ENCODE results near the gene FHOD1. TPM values are rescaled to one million over a fixed set of nuclear protein-coding genes. Genes with fewer than 3 reads are reported as not detected.

FHOD1 gene
- total and polyA plus RNA-seq, 2 of the 13 experiments (the other 11 are each of a cell fraction or from before 2014, with no cell fraction given): 20.0 to 20.8 TPM

DNA sequence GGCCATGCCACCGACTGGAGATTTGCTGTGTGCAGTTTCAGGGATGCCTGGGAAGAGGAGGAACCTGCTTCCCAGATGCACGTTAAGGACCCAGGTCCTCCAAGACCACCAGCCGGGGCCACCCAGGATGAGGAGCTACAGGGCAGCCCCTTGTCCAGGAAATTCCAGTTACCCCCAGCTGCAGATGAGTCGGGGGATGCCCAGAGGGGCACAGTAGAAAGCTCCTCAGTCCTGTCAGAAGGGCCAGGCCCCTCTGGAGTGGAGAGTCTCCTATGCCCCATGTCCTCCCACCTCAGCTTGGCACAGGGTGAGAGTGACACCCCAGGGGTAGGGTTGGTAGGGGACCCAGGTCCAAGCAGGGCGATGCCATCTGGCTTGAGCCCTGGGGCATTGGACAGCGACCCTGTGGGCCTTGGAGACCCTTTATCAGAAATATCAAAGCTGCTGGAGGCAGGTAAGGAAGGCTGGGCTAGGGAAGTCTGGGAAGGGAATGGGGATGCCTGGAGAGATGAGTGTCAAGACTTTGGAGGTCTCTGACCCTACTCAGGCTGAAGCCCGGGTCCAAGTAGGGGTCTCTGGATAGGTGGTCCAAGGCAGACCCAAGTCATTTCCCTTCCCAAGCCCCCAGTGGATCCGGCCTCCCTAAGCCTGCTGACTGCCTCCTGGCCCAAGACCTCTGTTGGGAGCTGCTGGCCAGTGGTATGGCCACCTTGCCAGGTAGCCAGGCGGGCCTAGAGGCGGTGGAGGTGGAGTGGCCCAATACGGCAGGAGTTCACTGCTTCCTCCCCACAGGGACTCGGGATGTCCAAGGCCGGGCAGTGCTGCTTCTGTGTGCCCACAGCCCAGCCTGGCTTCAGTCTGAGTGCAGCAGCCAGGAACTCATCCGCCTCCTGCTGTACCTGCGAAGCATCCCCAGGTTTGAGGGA lies 33.1 kb upstream of the FHOD1 start:
- Histone ChIP-seq H3K9ac (ENCODE audit: insufficient read depth, low read depth, low read length) (peak overlapping the region; percentile 32; the same call in 1 of the 2 replicates), H3K79me2 (ENCODE audit: insufficient read depth, low read length) (peaks cover 4% of the 10 kb centered on the region), H3K27me3 (ENCODE audit: control insufficient read depth in 1 of 2, insufficient read depth in 2 of 2, low read length in 2 of 2) (no peaks in the 10 kb centered on the region), H3K4me1 (ENCODE audit: insufficient read depth, low read length) (peaks cover 28% of the 10 kb centered on the region), H4K20me1 (ENCODE audit: insufficient read depth, low read length) (no peaks in the 10 kb centered on the region), H3K36me3 (replicated peaks in 1 of 2; ENCODE audit: control insufficient read depth in 1 of 2, insufficient read depth in 2 of 2, low read length in 2 of 2) (peaks cover 3 to 14% of the 10 kb centered on the region in 2 experiments; a peak in 3 of 5 replicates), H3K9me3 (ENCODE audit: low read length) (no peaks in the 10 kb centered on the region), H3K27ac (ENCODE audit: extremely low read length, insufficient read depth, low read length) (no peak overlapping the region), H3K4me2 (ENCODE audit: low read depth, low read length) (peak overlapping the region; percentile 99; the same call in 1 of the 2 replicates), H3K4me3 (replicated peaks in 1 of 3; ENCODE audit: insufficient read depth in 1 of 3, low read depth in 2 of 3, low read length in 3 of 3) (peak overlapping the region in 1 of 3 experiments; percentile 89; a peak in 1 of 6 replicates), H2AFZ (ENCODE audit: low read length) (no peak overlapping the region)
- no TSS peak for BruUV-seq (replicated peaks)
- in situ Hi-C loops (cut with HindIII; ENCODE audit: extremely low pct_ligation_motif_present, low pct_unique_long_range_greater_than_20kb) (no loop called here), intact Hi-C loops (cut with micrococcal nuclease; ENCODE audit: unreplicated experiment) (no loop called here)
- ChIA-PET CTCF (ENCODE audit: low intra/inter-chr PET ratio, low total read pairs) (interaction anchor here (1.2 to 1.8 kb wide), 5 partner anchors 113 to 166 kb away, joined by 3 to 7 read pairs (median 4); partner anchors contain the start of genes TPPP3 and ZDHHC1), POLR2A (interaction anchor here (0.7 kb wide), 1 partner anchor 45 kb away, joined by 3 read pairs; no protein-coding TSS in a partner anchor)
- WGBS (ENCODE audit: low lambda C conversion rate): 87% methylated on average over 11 of the region's 15 CpGs
- ATAC-seq: no peak
- DNase-seq (ENCODE audit: low spot score): no peak
- TF ChIP-seq, protein P1, sequence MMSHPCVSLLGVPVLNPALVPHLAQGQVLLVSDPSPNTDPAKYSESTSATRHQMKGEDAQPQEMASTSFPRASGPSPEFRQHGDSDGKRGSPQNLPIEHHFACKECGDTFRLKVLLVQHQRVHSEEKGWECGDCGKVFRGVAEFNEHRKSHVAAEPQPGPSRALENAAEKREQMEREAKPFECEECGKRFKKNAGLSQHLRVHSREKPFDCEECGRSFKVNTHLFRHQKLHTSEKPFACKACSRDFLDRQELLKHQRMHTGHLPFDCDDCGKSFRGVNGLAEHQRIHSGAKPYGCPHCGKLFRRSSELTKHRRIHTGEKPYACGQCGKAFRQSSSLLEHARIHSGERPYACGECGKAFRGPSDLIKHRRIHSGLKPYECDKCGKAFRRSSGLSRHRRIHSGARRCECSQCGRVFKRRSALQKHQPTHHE (CRISPR knock-in tag; IDR thresholded peaks at IDR 0.05; ENCODE audit: borderline replicate concordance): no peak
- TF ChIP-seq ERF (CRISPR knock-in tag; IDR thresholded peaks at IDR 0.05) (no peak), ZNF605 (CRISPR knock-in tag; IDR thresholded peaks at IDR 0.05) (0 out of 2 replicates have a peak, but pooled peaks have one; percentile 32), JDP2 (CRISPR knock-in tag; IDR thresholded peaks at IDR 0.05; ENCODE audit: borderline replicate concordance) (no peak), HNRNPL (IDR thresholded peaks at IDR 0.05; ENCODE audit: low read depth, low read length) (peak; percentile 57; the same call in 1 of the 2 replicates), AGO2 (optimal IDR thresholded peaks at IDR 0.05; ENCODE audit: low read depth, low read length) (peak; percentile 12), BRD4 (CRISPR knock-in tag; IDR thresholded peaks at IDR 0.05) (0 out of 2 replicates have a peak, but pooled peaks have one; percentile 23)
- TF ChIP-seq, protein P2, sequence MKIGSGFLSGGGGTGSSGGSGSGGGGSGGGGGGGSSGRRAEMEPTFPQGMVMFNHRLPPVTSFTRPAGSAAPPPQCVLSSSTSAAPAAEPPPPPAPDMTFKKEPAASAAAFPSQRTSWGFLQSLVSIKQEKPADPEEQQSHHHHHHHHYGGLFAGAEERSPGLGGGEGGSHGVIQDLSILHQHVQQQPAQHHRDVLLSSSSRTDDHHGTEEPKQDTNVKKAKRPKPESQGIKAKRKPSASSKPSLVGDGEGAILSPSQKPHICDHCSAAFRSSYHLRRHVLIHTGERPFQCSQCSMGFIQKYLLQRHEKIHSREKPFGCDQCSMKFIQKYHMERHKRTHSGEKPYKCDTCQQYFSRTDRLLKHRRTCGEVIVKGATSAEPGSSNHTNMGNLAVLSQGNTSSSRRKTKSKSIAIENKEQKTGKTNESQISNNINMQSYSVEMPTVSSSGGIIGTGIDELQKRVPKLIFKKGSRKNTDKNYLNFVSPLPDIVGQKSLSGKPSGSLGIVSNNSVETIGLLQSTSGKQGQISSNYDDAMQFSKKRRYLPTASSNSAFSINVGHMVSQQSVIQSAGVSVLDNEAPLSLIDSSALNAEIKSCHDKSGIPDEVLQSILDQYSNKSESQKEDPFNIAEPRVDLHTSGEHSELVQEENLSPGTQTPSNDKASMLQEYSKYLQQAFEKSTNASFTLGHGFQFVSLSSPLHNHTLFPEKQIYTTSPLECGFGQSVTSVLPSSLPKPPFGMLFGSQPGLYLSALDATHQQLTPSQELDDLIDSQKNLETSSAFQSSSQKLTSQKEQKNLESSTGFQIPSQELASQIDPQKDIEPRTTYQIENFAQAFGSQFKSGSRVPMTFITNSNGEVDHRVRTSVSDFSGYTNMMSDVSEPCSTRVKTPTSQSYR (CRISPR knock-in tag; IDR thresholded peaks at IDR 0.05; ENCODE audit: borderline replicate concordance): no peak
- TF ChIP-seq, protein P3, sequence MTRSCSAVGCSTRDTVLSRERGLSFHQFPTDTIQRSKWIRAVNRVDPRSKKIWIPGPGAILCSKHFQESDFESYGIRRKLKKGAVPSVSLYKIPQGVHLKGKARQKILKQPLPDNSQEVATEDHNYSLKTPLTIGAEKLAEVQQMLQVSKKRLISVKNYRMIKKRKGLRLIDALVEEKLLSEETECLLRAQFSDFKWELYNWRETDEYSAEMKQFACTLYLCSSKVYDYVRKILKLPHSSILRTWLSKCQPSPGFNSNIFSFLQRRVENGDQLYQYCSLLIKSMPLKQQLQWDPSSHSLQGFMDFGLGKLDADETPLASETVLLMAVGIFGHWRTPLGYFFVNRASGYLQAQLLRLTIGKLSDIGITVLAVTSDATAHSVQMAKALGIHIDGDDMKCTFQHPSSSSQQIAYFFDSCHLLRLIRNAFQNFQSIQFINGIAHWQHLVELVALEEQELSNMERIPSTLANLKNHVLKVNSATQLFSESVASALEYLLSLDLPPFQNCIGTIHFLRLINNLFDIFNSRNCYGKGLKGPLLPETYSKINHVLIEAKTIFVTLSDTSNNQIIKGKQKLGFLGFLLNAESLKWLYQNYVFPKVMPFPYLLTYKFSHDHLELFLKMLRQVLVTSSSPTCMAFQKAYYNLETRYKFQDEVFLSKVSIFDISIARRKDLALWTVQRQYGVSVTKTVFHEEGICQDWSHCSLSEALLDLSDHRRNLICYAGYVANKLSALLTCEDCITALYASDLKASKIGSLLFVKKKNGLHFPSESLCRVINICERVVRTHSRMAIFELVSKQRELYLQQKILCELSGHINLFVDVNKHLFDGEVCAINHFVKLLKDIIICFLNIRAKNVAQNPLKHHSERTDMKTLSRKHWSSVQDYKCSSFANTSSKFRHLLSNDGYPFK (CRISPR knock-in tag; IDR thresholded peaks at IDR 0.05; ENCODE audit: borderline replicate concordance): 0 out of 2 replicates have a peak, but pooled peaks have one; percentile 19
- no peak for FAIRE-seq
